ENCODE measurements around the gene SORBS1. TPM values are rescaled to one million over a fixed set of nuclear protein-coding genes. Genes with fewer than 3 reads are reported as not detected.

SORBS1 gene
- total RNA-seq, 2 donors from 2014 or later, result 56.8 to 79.1 TPM

- intact Hi-C loops (cut with DNase I), result no loop called here
- Histone ChIP-seq H3K36me3 (replicated peaks in 1 of 2; ENCODE audit: insufficient read depth in 1 of 2, low read depth in 2 of 2) (no peaks in the 10 kb centered on the region), H3K9me3 (no peaks in the 10 kb centered on the region), H3K4me3 (no peak overlapping the region), H3K27me3 (no peaks in the 10 kb centered on the region), H3K27ac (peak overlapping the region; percentile 41 to 88 (median 68)), H3K4me1 (peaks cover 69% of the 10 kb centered on the region)
- DNase-seq (peak; percentile 56 to 83 (median 78)), ATAC-seq (peak; percentile 58)
- TF ChIP-seq, protein P1, sequence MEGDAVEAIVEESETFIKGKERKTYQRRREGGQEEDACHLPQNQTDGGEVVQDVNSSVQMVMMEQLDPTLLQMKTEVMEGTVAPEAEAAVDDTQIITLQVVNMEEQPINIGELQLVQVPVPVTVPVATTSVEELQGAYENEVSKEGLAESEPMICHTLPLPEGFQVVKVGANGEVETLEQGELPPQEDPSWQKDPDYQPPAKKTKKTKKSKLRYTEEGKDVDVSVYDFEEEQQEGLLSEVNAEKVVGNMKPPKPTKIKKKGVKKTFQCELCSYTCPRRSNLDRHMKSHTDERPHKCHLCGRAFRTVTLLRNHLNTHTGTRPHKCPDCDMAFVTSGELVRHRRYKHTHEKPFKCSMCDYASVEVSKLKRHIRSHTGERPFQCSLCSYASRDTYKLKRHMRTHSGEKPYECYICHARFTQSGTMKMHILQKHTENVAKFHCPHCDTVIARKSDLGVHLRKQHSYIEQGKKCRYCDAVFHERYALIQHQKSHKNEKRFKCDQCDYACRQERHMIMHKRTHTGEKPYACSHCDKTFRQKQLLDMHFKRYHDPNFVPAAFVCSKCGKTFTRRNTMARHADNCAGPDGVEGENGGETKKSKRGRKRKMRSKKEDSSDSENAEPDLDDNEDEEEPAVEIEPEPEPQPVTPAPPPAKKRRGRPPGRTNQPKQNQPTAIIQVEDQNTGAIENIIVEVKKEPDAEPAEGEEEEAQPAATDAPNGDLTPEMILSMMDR (IDR thresholded peaks at IDR 0.05), result no peak
- no peak for TF ChIP-seq POLR2A (IDR thresholded peaks at IDR 0.05)
- 24 to 31% methylated on average over 5 of the region's 5 CpGs for WGBS, 2 donors
Measured at GRCh38 chr10:95517536-95518454, 43.4 kb downstream of the SORBS1 start.

- 79 to 84% methylated on average over 7 of the region's 7 CpGs for WGBS, 2 donors
- intact Hi-C loops (cut with DNase I), result no loop called here
- Histone ChIP-seq H3K4me3 (no peak overlapping the region), H3K27ac (peak overlapping the region; percentile 41 to 88 (median 68)), H3K27me3 (no peaks in the 10 kb centered on the region), H3K9me3 (no peaks in the 10 kb centered on the region), H3K36me3 (replicated peaks in 1 of 2; ENCODE audit: insufficient read depth in 1 of 2, low read depth in 2 of 2) (no peaks in the 10 kb centered on the region), H3K4me1 (peaks cover 78% of the 10 kb centered on the region)
- ATAC-seq (no peak), DNase-seq (no peak)
- TF ChIP-seq POLR2A (IDR thresholded peaks at IDR 0.05), result no peak
- TF ChIP-seq, protein P1 (IDR thresholded peaks at IDR 0.05), result no peak
Measured at GRCh38 chr10:95516774-95517373, 44.3 kb downstream of the SORBS1 start.

GRCh38 chr10:95513941-95514392 is 47.2 kb downstream of the SORBS1 start:
- peak overlapping the region; percentile 85 to 88 (median 88) for H3K27ac ChIP-seq
- H3K36me3 ChIP-seq (replicated peaks in 1 of 2; ENCODE audit: insufficient read depth in 1 of 2, low read depth in 2 of 2), result no peaks in the 10 kb centered on the region
- no peak overlapping the region for H3K4me3 ChIP-seq
- WGBS, 2 donors, result 16 to 25% methylated on average over 2 of the region's 2 CpGs
- no peaks in the 10 kb centered on the region for H3K9me3 ChIP-seq
- intact Hi-C loops (cut with DNase I), result no loop called here
- peaks cover 83% of the 10 kb centered on the region for H3K4me1 ChIP-seq
- TF ChIP-seq POLR2A (IDR thresholded peaks at IDR 0.05), result no peak
- TF ChIP-seq, protein P1 (IDR thresholded peaks at IDR 0.05), result no peak
- H3K27me3 ChIP-seq, result no peaks in the 10 kb centered on the region
- DNase-seq (peak; percentile 59 to 83 (median 74)), ATAC-seq (peak; percentile 73)

- Histone ChIP-seq H3K27ac (peak overlapping the region; percentile 85 to 88 (median 88)), H3K4me3 (no peak overlapping the region)
- WGBS, 2 donors, result 40 to 47% methylated on average over 11 of the region's 11 CpGs
Measured at GRCh38 chr10:95513008-95513589, 48.1 kb downstream of the SORBS1 start.

More at GRCh38 chr10:95513008-95513589, 48.1 kb downstream of the SORBS1 start:
- Histone ChIP-seq H3K9me3 (no peaks in the 10 kb centered on the region), H3K27me3 (no peaks in the 10 kb centered on the region), H3K4me1 (peaks cover 80% of the 10 kb centered on the region), H3K36me3 (replicated peaks in 1 of 2; ENCODE audit: insufficient read depth in 1 of 2, low read depth in 2 of 2) (no peaks in the 10 kb centered on the region)
- peak; percentile 87 for ATAC-seq
- TF ChIP-seq, protein P1 (IDR thresholded peaks at IDR 0.05), result no peak
- TF ChIP-seq POLR2A (IDR thresholded peaks at IDR 0.05), result peak in 2 of 3 donors; percentile 29 to 38
- intact Hi-C loops (cut with DNase I), result no loop called here
- DNase-seq, result peak; percentile 83 to 91 (median 88)

Measured in body of pancreas (tissue), 4 donors.